ENCODE measurements around the gene SCARB1.

DNA sequence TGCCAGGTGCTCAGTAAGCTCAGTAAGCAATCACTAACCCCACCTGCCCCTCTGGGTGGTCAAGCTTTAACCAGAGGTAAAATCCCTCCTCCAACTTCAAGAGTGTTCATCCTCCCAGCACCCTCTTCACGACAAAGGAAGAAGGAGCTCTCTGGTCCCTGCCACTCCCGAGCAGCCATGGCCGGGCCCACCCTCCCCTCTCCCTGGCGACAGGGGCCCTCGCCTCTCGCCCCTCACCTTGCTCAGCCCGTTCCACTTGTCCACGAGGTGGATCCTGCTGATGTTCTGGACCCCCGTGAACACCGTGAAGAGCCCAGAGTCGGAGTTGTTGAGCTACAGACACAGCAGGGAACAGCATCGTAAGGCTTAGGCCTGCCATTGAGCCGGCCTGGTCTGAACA, 52.0 kb downstream of the SCARB1 start:
- no peak for TF ChIP-seq EZH2 (IDR thresholded peaks at IDR 0.05; ENCODE audit: low read length, missing control alignments)
- TF ChIP-seq, protein P1, sequence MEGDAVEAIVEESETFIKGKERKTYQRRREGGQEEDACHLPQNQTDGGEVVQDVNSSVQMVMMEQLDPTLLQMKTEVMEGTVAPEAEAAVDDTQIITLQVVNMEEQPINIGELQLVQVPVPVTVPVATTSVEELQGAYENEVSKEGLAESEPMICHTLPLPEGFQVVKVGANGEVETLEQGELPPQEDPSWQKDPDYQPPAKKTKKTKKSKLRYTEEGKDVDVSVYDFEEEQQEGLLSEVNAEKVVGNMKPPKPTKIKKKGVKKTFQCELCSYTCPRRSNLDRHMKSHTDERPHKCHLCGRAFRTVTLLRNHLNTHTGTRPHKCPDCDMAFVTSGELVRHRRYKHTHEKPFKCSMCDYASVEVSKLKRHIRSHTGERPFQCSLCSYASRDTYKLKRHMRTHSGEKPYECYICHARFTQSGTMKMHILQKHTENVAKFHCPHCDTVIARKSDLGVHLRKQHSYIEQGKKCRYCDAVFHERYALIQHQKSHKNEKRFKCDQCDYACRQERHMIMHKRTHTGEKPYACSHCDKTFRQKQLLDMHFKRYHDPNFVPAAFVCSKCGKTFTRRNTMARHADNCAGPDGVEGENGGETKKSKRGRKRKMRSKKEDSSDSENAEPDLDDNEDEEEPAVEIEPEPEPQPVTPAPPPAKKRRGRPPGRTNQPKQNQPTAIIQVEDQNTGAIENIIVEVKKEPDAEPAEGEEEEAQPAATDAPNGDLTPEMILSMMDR (conservative IDR thresholded peaks at IDR 0.05 in 1 of 2, IDR thresholded peaks at IDR 0.05 in 1 of 2; ENCODE audit: low read depth in 1 of 2, low read length in 2 of 2), result no peak
